Body of pancreas (tissue), 4 donors: Measurements from ENCODE around the gene LRRC8B. TPM values are rescaled to one million over a fixed set of nuclear protein-coding genes. Genes with fewer than 3 reads are reported as not detected.

Experiments
- ATAC-seq: fragments of 150-250 bp; one replicate; pipeline ENCODE4 v1.9.1; 2016
- DNase-seq, 4 donors: peaks; one replicate each; pipeline ENCODE4 v3.0.0-alpha.2; 2019
- H3K27ac ChIP-seq, 4 donors: fragments of 200-600 bp; sonication (generic); 1 replicate in 3 of 4; 2 replicates in 1 of 4; pipeline versions ENCODE4 v1.5.1 to v1.6.1; 2016 to 2019; ENCODE audit warnings: mild to moderate bottlenecking in 1 of 4, mixed read lengths in 1 of 4, moderate library complexity in 1 of 4
- H3K27me3 ChIP-seq, 2 donors: fragments of 200-600 bp; sonication (generic); one replicate each; pipeline ENCODE4 v1.6.0; 2016; ENCODE audit warnings: mild to moderate bottlenecking in 1 of 2
- H3K36me3 ChIP-seq, 2 donors: fragments of 200-600 bp; sonication (generic); replicated peaks in 1 of 2; 2 replicates each; pipeline ENCODE4 v1.5.1; 2016; ENCODE audit warnings: low read depth in 2 of 2; ENCODE audit not compliant: insufficient read depth in 1 of 2
- H3K4me1 ChIP-seq: fragments of 200-600 bp; sonication (generic); one replicate; pipeline ENCODE4 v1.6.0; 2016
- H3K4me3 ChIP-seq, 2 donors: fragments of 200-600 bp; sonication (generic); 1 replicate in 1 of 2; 2 replicates in 1 of 2; pipeline ENCODE4 v1.5.1; 2016 to 2019
- H3K9me3 ChIP-seq, 3 donors: fragments of 200-600 bp; sonication (generic); 1 replicate in 2 of 3; 2 replicates in 1 of 3; pipeline ENCODE4 v1.5.1; 2016
- POLR2A ChIP-seq, 3 donors: fragments of 450-650 bp; IDR thresholded peaks; one replicate each; pipeline ENCODE4 v1.6.1; 2016; ENCODE audit warnings: antibody characterized with exemption in 3 of 3, mild to moderate bottlenecking in 2 of 3
- WGBS, 2 donors: methylation state at CpG; one replicate each; pipeline ENCODE4 v1.1.5; 2017; 5-methylcytosine and 5-hydroxymethylcytosine counted together
- intact Hi-C: fragments of 100-400 bp; cut with DNase I; formaldehyde crosslinking; loops from one replicate; pipeline ENCODE4 v1.15.1; 2023
- total RNA-seq, 2 donors: library from RNA; depleted of rRNA; stranded (reverse); fragments of >200 nt; gene quantifications; one replicate each; pipeline ENCODE4 v1.1.0, GENCODE V29; 2016
- TF ChIP-seq, protein P1 (sequence below), 7 experiments: fragments of 450-650 bp in 4 of 7; fragments of 200-600 bp in 3 of 7; sonication (generic) in 3 of 7; IDR thresholded peaks; one replicate each; pipeline ENCODE4 v1.5.1; 2016 to 2019; ENCODE audit warnings: antibody characterized with exemption in 7 of 7

LRRC8B gene
- total RNA-seq, result 10 to 100 TPM in 1 of 2 donors, 1 to 10 TPM in 1; 6.0 to 23.4 TPM

DNA sequence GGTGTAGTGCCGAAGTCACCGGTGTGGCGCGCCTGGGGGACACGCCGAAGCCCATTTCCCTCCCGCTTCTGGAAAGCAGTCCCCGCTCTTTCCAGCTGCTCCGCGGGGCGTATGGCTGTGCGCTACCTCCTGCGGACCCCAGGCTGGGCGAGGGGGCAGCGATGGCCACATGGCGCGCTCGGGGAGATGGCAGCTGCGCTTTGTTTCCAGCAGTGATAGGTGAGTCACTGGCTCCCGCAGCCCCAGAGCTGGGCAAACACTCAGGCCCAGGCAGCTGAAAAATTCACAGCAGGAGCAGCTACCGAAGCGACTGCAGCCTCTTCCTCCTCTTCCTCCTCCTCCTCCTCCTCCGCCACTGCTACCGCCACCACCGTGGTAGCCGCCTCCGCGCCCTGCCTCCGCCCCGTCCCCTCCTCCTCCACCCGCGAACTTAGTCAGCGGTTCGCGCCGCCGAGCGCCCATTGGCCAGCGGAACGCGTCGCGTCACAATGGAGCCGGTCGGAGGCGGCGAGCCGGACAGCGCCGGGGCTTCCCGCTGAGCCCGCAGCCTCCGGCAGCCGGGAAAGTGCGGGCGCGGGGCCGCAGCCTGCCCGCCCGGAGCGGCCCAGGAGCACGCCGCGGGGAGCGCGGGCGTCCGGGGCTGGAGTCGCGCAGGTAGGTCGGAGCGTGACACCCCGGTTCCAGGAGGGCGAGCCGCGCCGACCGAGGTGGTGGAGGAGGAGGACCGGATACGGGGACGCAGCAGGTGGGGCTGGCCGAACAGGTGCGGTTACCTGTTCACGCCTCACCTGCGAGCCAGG is at the start of gene LRRC8B:
TSS of gene LRRC8B (plus strand) at position 461 of the 800 bp plus-strand sequence. CDS start 57,822 bp downstream, outside the sequence.
- WGBS, 2 donors, result 0% methylated on average over 4 to 84 of the region's 85 CpGs
- peak within 1 kb of the TSS; percentile 51 to 64 for H3K4me3 ChIP-seq
- intact Hi-C loops, result no loop called here
- no peaks in the 10 kb centered on the region for H3K36me3 ChIP-seq
- peaks cover 40% of the 10 kb centered on the region for H3K4me1 ChIP-seq
- no peaks in the 10 kb centered on the region for H3K27me3 ChIP-seq
- TF ChIP-seq, protein P1, sequence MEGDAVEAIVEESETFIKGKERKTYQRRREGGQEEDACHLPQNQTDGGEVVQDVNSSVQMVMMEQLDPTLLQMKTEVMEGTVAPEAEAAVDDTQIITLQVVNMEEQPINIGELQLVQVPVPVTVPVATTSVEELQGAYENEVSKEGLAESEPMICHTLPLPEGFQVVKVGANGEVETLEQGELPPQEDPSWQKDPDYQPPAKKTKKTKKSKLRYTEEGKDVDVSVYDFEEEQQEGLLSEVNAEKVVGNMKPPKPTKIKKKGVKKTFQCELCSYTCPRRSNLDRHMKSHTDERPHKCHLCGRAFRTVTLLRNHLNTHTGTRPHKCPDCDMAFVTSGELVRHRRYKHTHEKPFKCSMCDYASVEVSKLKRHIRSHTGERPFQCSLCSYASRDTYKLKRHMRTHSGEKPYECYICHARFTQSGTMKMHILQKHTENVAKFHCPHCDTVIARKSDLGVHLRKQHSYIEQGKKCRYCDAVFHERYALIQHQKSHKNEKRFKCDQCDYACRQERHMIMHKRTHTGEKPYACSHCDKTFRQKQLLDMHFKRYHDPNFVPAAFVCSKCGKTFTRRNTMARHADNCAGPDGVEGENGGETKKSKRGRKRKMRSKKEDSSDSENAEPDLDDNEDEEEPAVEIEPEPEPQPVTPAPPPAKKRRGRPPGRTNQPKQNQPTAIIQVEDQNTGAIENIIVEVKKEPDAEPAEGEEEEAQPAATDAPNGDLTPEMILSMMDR (IDR thresholded peaks at IDR 0.05), result peak in 2 of 7 experiments; percentile 13 to 31
- TF ChIP-seq POLR2A (IDR thresholded peaks at IDR 0.05), result peak; percentile 86 to 92 (median 88)
- no peaks in the 10 kb centered on the region for H3K9me3 ChIP-seq
- H3K27ac ChIP-seq, result peak within 1 kb of the TSS; percentile 97 to 99 (median 98)
- peak; percentile 97 for ATAC-seq
- DNase-seq, result peak; percentile 88 to 92 (median 90)

DNA sequence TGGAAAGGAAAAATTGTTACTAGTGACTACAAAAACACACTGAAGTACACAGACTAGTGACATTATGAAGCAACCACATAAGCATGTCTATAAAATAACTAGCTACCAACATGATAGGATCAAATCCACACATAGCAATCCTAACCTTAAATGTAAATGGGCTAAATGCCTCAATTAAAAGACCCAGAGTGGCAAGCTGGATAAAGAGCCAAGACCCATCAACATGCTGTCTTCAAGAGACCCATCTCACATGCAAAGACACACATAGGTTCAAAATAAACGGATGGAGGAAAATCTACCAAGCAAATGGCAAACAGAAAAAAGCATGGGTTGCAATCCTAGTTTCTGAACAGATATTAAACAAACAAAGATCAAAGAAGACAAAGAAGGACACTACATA is 49.4 kb upstream of the LRRC8B start:
- H3K27me3 ChIP-seq, result no peaks in the 10 kb centered on the region
- H3K27ac ChIP-seq, result no peak overlapping the region
- no peaks in the 10 kb centered on the region for H3K36me3 ChIP-seq
- peaks cover 0 to 2% (median 0%) of the 10 kb centered on the region in 3 donors for H3K9me3 ChIP-seq
- no peak for DNase-seq
- 68 to 76% methylated on average over 1 of the region's 1 CpG for WGBS, 2 donors
- TF ChIP-seq, protein P1 (IDR thresholded peaks at IDR 0.05), result no peak
- TF ChIP-seq POLR2A (IDR thresholded peaks at IDR 0.05), result no peak
- no peak for ATAC-seq
- no peaks in the 10 kb centered on the region for H3K4me1 ChIP-seq
- no peak overlapping the region for H3K4me3 ChIP-seq
- intact Hi-C loops, result no loop called here

DNA sequence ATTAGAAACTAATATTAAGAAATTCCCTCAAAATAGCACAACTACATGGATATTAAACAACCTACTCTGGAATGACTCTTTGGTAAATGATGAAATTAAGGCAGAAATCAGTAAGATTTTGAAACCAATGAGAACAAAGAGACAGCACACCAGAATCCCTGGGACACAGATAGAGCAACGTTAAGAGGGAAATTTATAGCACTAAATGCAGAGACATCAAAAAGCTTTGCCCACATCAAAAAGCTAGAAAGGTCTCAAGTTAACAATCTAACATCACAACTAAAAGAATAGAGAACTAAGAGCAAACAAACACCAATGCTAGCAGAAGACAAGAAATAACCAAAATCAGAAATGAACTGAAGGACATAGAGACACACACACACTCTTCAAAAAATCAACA is 48.6 kb upstream of the LRRC8B start:
- intact Hi-C loops, result no loop called here
- 88 to 89% methylated on average over 1 of the region's 1 CpG for WGBS, 2 donors

DNA sequence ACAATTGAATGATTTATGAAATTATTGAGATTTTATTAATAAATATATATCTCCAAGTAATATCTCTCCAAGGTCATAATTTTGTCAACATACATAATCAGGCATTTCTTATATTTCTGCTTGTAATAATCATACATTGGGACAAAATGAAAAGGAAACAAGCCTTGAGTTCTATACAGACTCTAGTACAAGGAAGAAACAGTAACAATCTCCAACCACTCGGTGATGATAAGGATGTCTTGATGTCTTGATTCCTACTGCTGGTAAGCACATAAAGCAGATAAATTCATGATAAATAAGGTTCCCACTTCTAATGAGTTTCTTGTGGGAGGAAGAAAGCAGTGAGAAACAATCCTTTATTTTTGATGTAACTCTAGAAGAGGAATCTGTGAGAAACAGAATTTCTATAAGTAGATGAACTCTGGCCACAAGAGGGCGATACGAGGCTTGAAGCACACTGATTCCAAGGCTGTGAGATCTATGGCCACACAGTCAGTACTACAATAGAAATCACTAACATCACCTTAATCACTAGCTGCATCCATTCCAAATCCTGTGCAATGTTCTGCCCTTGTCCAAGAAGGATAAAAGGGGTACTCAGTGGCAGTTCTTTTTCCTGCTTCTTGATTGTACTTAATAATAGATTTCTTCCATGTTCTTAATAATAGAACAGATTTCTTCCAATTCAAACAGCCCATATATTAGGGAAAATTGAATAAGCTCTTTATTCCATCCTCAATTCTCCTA is 41.4 kb upstream of the LRRC8B start:
- DNase-seq, result peak; percentile 71 to 87 (median 82)

More for the DNA sequence above, 48.6 kb upstream of the LRRC8B start:
- H3K36me3 ChIP-seq, result no peaks in the 10 kb centered on the region
- no peak overlapping the region for H3K27ac ChIP-seq
- DNase-seq (no peak), ATAC-seq (no peak)
- peaks cover 0 to 10% (median 0%) of the 10 kb centered on the region in 3 donors for H3K9me3 ChIP-seq
- no peaks in the 10 kb centered on the region for H3K27me3 ChIP-seq
- no peak overlapping the region for H3K4me3 ChIP-seq
- TF ChIP-seq, protein P1 (IDR thresholded peaks at IDR 0.05), result no peak
- no peak for TF ChIP-seq POLR2A (IDR thresholded peaks at IDR 0.05)
- H3K4me1 ChIP-seq, result no peaks in the 10 kb centered on the region

More for the DNA sequence above, 41.4 kb upstream of the LRRC8B start:
- Histone ChIP-seq H3K4me3 (no peak overlapping the region), H3K9me3 (peaks cover 0 to 11% (median 0%) of the 10 kb centered on the region in 3 donors), H3K4me1 (no peaks in the 10 kb centered on the region), H3K36me3 (no peaks in the 10 kb centered on the region), H3K27ac (no peak overlapping the region), H3K27me3 (no peaks in the 10 kb centered on the region)
- ATAC-seq, result peak; percentile 77
- TF ChIP-seq, protein P1 (IDR thresholded peaks at IDR 0.05), result peak; percentile 56 to 78 (median 69)
- no peak for TF ChIP-seq POLR2A (IDR thresholded peaks at IDR 0.05)
- intact Hi-C loops, result loop anchor here (10.0 kb wide), 2 partner anchors 112 to 282 kb away; no protein-coding TSS in a partner anchor
- WGBS, 2 donors, result 10 to 14% methylated on average over 3 of the region's 3 CpGs
